IPS-NIHi11 (cell line): ENCODE results near the gene KLHL17.
A peak's percentile ranks its signal among the peaks of the same experiment; 100 is the strongest.
"Not testable (repeated sequence)": the region's sequence is repeated elsewhere in the genome, so short reads cannot be mapped to it uniquely, and the experiment has no call there.

Experiments used
- DNase-seq: peaks from one replicate; pipeline ENCODE4 v3.0.0; 2012; ENCODE audit warnings: mixed read lengths, low spot score

Gene KLHL17

GRCh38 chr1:937521-937920 lies 22.9 kb upstream of the KLHL17 start:
- no peak for DNase-seq

GRCh38 chr1:938088-938683 lies 22.2 kb upstream of the KLHL17 start:
- no peak for DNase-seq

GRCh38 chr1:938711-939489 lies 21.5 kb upstream of the KLHL17 start:
- peak; percentile 78 for DNase-seq

GRCh38 chr1:939511-940106 lies 20.8 kb upstream of the KLHL17 start:
- no peak for DNase-seq

GRCh38 chr1:940107-941014 lies 20.0 kb upstream of the KLHL17 start:
- peak; percentile 78 for DNase-seq

GRCh38 chr1:941015-941587 lies 19.3 kb upstream of the KLHL17 start:
- DNase-seq, result no peak

- peak; percentile 86 for DNase-seq
These were observed 18.6 kb upstream of the KLHL17 start for GRCh38 chr1:941588-942383.

- DNase-seq, result peak; percentile 76
These were observed 18.0 kb upstream of the KLHL17 start for GRCh38 chr1:942411-942821.

- DNase-seq, result no peak
These were observed 17.4 kb upstream of the KLHL17 start for GRCh38 chr1:942864-943533.

GRCh38 chr1:943545-944340 lies 16.6 kb upstream of the KLHL17 start:
- DNase-seq, result no peak

- DNase-seq, result no peak
These were observed 15.8 kb upstream of the KLHL17 start for GRCh38 chr1:944341-945325.

- DNase-seq, result no peak
These were observed 14.5 kb upstream of the KLHL17 start for GRCh38 chr1:945688-946556.

- DNase-seq, result not testable (repeated sequence)
These were observed 13.6 kb upstream of the KLHL17 start for GRCh38 chr1:946811-947210.

- no peak for DNase-seq
These were observed 12.4 kb upstream of the KLHL17 start for GRCh38 chr1:947958-948357.

- no peak for DNase-seq
These were observed 10.1 kb upstream of the KLHL17 start for GRCh38 chr1:950268-950667.

GRCh38 chr1:950881-951280 lies 9.5 kb upstream of the KLHL17 start:
- DNase-seq, result no peak

- peak; percentile 68 for DNase-seq
These were observed 9.0 kb upstream of the KLHL17 start for GRCh38 chr1:951364-951763.
